Measurements from ENCODE around the gene SDK2.

SDK2 gene

GRCh38 chr17:73304438-73304837, 339.8 kb downstream of the SDK2 start:
- FAIRE-seq (no peak), DNase-seq (ENCODE audit: insufficient read length, low spot score) (no peak)
- TF ChIP-seq CTCF (IDR thresholded peaks at IDR 0.05; ENCODE audit: insufficient read depth, missing control alignments): no peak

GRCh38 chr17:73302189-73302588, 342.1 kb downstream of the SDK2 start:
- FAIRE-seq: no peak
- no peak for TF ChIP-seq CTCF (IDR thresholded peaks at IDR 0.05; ENCODE audit: insufficient read depth, missing control alignments)
- no peak for DNase-seq (ENCODE audit: insufficient read length, low spot score)

DNA sequence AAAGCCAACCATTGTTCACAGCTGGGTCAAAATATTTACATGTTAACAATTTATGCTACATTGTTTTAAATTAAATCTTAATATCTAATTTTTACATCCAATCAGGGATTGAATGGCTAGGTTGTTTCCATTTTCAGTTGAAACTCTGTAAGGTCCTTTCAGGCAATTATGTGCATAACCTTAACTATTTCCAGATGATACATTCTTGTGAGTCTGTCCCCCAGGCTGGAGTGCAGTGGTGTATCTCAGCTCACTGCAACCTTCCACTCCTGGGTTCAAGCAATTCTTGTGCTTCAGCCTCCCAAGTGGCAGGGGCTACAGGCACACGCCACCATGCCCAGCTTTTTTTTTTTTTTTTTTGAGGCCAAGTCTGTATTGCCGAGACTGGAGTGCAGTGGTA, 342.9 kb downstream of the SDK2 start:
- DNase-seq (ENCODE audit: insufficient read length, low spot score) (no peak), FAIRE-seq (no peak)
- no peak for TF ChIP-seq CTCF (IDR thresholded peaks at IDR 0.05; ENCODE audit: insufficient read depth, missing control alignments)

- no peak for TF ChIP-seq CTCF (IDR thresholded peaks at IDR 0.05; ENCODE audit: insufficient read depth, missing control alignments)
- FAIRE-seq: no peak
Measured at GRCh38 chr17:73300392-73300791, 343.9 kb downstream of the SDK2 start.

GRCh38 chr17:73297934-73298861, 346.0 kb downstream of the SDK2 start:
- no peak for FAIRE-seq
- no peak for TF ChIP-seq CTCF (IDR thresholded peaks at IDR 0.05; ENCODE audit: insufficient read depth, missing control alignments)
- DNase-seq (ENCODE audit: insufficient read length, low spot score): no peak

More at GRCh38 chr17:73300392-73300791, 343.9 kb downstream of the SDK2 start:
- DNase-seq (ENCODE audit: insufficient read length, low spot score): no peak

GRCh38 chr17:73293480-73293911, 350.7 kb downstream of the SDK2 start:
- no peak for TF ChIP-seq CTCF (IDR thresholded peaks at IDR 0.05; ENCODE audit: insufficient read depth, missing control alignments)
- FAIRE-seq: no peak
- no peak for DNase-seq (ENCODE audit: insufficient read length, low spot score)

GRCh38 chr17:73293031-73293430, 351.2 kb downstream of the SDK2 start:
- DNase-seq (ENCODE audit: insufficient read length, low spot score) (no peak), FAIRE-seq (no peak)
- no peak for TF ChIP-seq CTCF (IDR thresholded peaks at IDR 0.05; ENCODE audit: insufficient read depth, missing control alignments)
